SK-N-SH treated with all-trans-retinoic acid at 6 μM for 48 hours (cell line): Measurements from ENCODE around the gene ADAMTS10.

Source experiments
- ATAC-seq: fragments of 200-7000 bp; cut with Tn5 transposase; 3 replicates; pipeline ENCODE4 v1.9.1; 2020; ENCODE audit warnings: mild to moderate bottlenecking, moderate library complexity
- BACH2 ChIP-seq: fragments of 250-450 bp; sonication (Bioruptor Pico); IDR thresholded peaks from 2 replicates; pipeline ENCODE4 v1.9.0; 2021; ENCODE audit warnings: mild to moderate bottlenecking, borderline replicate concordance
- CSDC2 ChIP-seq: fragments of 250-450 bp; sonication (Bioruptor Pico); IDR thresholded peaks from 2 replicates; pipeline ENCODE4 v1.5.0; 2020; ENCODE audit warnings: mild to moderate bottlenecking, moderate library complexity
- ESRRG ChIP-seq: fragments of 250-450 bp; sonication (Bioruptor Pico); IDR thresholded peaks from 2 replicates; pipeline ENCODE4 v1.6.1; 2021; ENCODE audit warnings: mild to moderate bottlenecking
- GLIS3 ChIP-seq: fragments of 250-450 bp; sonication (Bioruptor Pico); IDR thresholded peaks from 2 replicates; pipeline ENCODE4 v1.5.0; 2020; ENCODE audit warnings: mild to moderate bottlenecking, moderate library complexity
- ISL1 ChIP-seq: fragments of 250-450 bp; sonication (Bioruptor Pico); IDR thresholded peaks from 2 replicates; pipeline ENCODE4 v2.1.2; 2022; ENCODE audit warnings: mild to moderate bottlenecking, moderate library complexity
- OSR1 ChIP-seq: fragments of 250-450 bp; sonication (Bioruptor Pico); IDR thresholded peaks from 2 replicates; pipeline ENCODE4 v1.8.0; 2022; ENCODE audit warnings: moderate library complexity, mild to moderate bottlenecking, inconsistent platforms
- PPARA ChIP-seq: fragments of 250-450 bp; sonication (Bioruptor Pico); IDR thresholded peaks from 2 replicates; pipeline ENCODE4 v1.5.0; 2020; ENCODE audit warnings: mild to moderate bottlenecking, borderline replicate concordance
- SNAI2 ChIP-seq: fragments of 250-450 bp; sonication (Bioruptor Pico); IDR thresholded peaks from 2 replicates; pipeline ENCODE4 v1.5.0; 2020; ENCODE audit warnings: mild to moderate bottlenecking, moderate library complexity
- TCF4 ChIP-seq: fragments of 250-450 bp; sonication (Bioruptor Pico); IDR thresholded peaks from 2 replicates; pipeline ENCODE4 v1.8.0; 2021; ENCODE audit warnings: mild to moderate bottlenecking, moderate library complexity, borderline replicate concordance
- TOX ChIP-seq: fragments of 250-450 bp; sonication (Bioruptor Pico); IDR thresholded peaks from 2 replicates; pipeline ENCODE4 v1.8.0; 2021; ENCODE audit warnings: mild to moderate bottlenecking, moderate library complexity, borderline replicate concordance
- ZC3H10 ChIP-seq: fragments of 250-450 bp; sonication (Bioruptor Pico); IDR thresholded peaks from 2 replicates; pipeline ENCODE4 v1.5.1; 2021; ENCODE audit warnings: mild to moderate bottlenecking, moderate library complexity
- ZFP3 ChIP-seq: fragments of 250-450 bp; sonication (Bioruptor Pico); IDR thresholded peaks from 2 replicates; pipeline ENCODE4 v1.5.0; 2020; ENCODE audit warnings: mild to moderate bottlenecking, moderate library complexity
- ZFP30 ChIP-seq: fragments of 450-650 bp; formaldehyde crosslinking; IDR thresholded peaks from 2 replicates; pipeline ENCODE4 v1.5.0; 2022; ENCODE audit warnings: mild to moderate bottlenecking, moderate library complexity
- ZNF565 ChIP-seq: fragments of 450-650 bp; formaldehyde crosslinking; conservative IDR thresholded peaks from 2 replicates; pipeline ENCODE4 v1.5.0; 2020; ENCODE audit warnings: low read depth, mild to moderate bottlenecking, moderate library complexity
- ZNF70 ChIP-seq: fragments of 450-650 bp; formaldehyde crosslinking; IDR thresholded peaks from 2 replicates; pipeline ENCODE4 v1.5.0; 2020; ENCODE audit warnings: mild to moderate bottlenecking, moderate library complexity
- ZNF8 ChIP-seq: fragments of 450-650 bp; formaldehyde crosslinking; IDR thresholded peaks from 2 replicates; pipeline ENCODE4 v1.5.0; 2020; ENCODE audit warnings: mild to moderate bottlenecking, moderate library complexity
- TF ChIP-seq, protein P1 (sequence below): fragments of 250-450 bp; sonication (Bioruptor Pico); IDR thresholded peaks from 2 replicates; pipeline ENCODE4 v1.8.0; 2021; ENCODE audit warnings: low read depth, mild to moderate bottlenecking, moderate library complexity, borderline replicate concordance
- TF ChIP-seq, protein P2 (sequence below): fragments of 250-450 bp; sonication (Bioruptor Pico); IDR thresholded peaks from 2 replicates; pipeline ENCODE4 v1.5.0; 2020; ENCODE audit warnings: mild to moderate bottlenecking, moderate library complexity
- TF ChIP-seq, protein P3 (sequence below): fragments of 250-450 bp; sonication (Bioruptor Pico); IDR thresholded peaks from 2 replicates; pipeline ENCODE4 v1.8.0; 2020; ENCODE audit warnings: mild to moderate bottlenecking, moderate library complexity, borderline replicate concordance

The ADAMTS10 gene

DNA sequence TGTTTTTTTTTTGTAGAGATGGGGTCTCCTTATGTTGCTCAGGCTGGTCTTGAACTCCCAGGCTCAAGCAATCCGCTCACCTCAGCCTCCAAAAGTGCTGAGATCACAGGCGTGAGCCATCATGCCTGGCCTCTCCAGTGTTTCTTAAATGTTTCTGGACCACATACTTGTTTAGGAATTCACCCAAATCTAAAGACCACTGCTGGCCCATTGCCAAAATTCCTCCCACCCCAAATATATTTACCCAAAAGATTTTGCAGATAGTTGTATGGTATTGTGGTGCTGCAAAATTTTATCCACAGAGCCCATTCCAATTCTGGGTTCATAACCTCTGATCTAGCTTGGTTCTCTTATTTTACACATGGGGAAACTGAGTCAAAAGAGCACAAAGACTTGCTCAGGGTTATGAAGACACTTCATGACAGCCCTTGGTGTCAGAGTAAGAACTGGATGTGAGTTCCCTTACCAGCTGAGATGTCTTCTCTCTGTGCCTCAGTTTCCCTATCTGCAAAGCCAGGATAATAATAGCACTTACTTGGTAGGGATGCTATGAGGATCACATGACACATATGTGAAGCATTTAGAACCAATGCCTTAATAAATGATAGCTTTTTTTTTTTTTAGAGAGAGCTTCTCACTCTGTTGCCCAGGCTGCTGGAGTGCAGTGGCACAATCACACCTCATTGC, 30.8 kb upstream of the ADAMTS10 start:
- ATAC-seq, result no peak
- TF ChIP-seq TOX (CRISPR knock-in tag), result no peak
- no peak for TF ChIP-seq PPARA (CRISPR knock-in tag)
- no peak for TF ChIP-seq OSR1
- TF ChIP-seq ZNF8 (CRISPR knock-in tag), result no peak
- no peak for TF ChIP-seq ZNF70 (CRISPR knock-in tag)
- no peak for TF ChIP-seq BACH2
- TF ChIP-seq ZFP30 (CRISPR knock-in tag), result no peak
- TF ChIP-seq GLIS3 (CRISPR knock-in tag), result no peak
- no peak for TF ChIP-seq ZC3H10
- TF ChIP-seq, protein P1, sequence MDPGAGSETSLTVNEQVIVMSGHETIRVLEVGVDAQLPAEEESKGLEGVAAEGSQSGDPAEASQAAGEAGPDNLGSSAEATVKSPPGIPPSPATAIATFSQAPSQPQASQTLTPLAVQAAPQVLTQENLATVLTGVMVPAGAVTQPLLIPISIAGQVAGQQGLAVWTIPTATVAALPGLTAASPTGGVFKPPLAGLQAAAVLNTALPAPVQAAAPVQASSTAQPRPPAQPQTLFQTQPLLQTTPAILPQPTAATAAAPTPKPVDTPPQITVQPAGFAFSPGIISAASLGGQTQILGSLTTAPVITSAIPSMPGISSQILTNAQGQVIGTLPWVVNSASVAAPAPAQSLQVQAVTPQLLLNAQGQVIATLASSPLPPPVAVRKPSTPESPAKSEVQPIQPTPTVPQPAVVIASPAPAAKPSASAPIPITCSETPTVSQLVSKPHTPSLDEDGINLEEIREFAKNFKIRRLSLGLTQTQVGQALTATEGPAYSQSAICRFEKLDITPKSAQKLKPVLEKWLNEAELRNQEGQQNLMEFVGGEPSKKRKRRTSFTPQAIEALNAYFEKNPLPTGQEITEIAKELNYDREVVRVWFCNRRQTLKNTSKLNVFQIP (CRISPR knock-in tag), result no peak
- no peak for TF ChIP-seq CSDC2 (CRISPR knock-in tag)
- no peak for TF ChIP-seq ZFP3
- TF ChIP-seq, protein P2, sequence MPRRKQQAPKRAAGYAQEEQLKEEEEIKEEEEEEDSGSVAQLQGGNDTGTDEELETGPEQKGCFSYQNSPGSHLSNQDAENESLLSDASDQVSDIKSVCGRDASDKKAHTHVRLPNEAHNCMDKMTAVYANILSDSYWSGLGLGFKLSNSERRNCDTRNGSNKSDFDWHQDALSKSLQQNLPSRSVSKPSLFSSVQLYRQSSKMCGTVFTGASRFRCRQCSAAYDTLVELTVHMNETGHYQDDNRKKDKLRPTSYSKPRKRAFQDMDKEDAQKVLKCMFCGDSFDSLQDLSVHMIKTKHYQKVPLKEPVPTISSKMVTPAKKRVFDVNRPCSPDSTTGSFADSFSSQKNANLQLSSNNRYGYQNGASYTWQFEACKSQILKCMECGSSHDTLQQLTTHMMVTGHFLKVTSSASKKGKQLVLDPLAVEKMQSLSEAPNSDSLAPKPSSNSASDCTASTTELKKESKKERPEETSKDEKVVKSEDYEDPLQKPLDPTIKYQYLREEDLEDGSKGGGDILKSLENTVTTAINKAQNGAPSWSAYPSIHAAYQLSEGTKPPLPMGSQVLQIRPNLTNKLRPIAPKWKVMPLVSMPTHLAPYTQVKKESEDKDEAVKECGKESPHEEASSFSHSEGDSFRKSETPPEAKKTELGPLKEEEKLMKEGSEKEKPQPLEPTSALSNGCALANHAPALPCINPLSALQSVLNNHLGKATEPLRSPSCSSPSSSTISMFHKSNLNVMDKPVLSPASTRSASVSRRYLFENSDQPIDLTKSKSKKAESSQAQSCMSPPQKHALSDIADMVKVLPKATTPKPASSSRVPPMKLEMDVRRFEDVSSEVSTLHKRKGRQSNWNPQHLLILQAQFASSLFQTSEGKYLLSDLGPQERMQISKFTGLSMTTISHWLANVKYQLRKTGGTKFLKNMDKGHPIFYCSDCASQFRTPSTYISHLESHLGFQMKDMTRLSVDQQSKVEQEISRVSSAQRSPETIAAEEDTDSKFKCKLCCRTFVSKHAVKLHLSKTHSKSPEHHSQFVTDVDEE (CRISPR knock-in tag), result no peak
- no peak for TF ChIP-seq ZNF565 (CRISPR knock-in tag)
- TF ChIP-seq, all 23 proteins: peak for 0

DNA sequence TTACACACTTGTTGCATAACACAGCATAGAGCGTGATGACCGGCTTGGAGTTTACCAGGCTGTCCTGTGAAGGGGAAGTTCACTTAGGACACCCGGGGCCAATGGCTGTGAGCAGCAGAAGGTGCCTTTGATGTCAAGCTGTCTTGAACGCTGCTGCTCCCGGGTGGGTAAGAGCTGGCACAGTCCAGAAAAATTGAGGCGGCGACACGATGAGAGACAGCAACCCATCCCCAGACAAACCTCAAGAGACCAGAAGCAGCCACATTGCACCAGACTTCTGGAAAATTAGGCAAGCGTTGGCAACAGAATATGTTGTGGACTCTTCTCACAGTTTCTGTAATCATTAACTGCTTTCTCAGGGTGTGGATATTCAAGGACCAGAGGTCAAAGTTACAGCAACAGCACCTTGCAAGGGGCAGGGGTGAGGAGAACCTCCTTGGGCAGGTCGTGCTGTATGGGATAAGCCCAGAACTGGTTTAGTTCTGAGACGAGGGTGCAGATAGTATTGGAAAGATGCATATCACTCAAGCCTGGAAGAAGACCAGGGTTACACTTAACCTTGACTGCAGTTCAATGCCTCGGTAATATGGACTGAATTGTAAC, 30.0 kb upstream of the ADAMTS10 start:
- no peak for ATAC-seq
- no peak for TF ChIP-seq SNAI2
- TF ChIP-seq ZNF565 (CRISPR knock-in tag), result no peak
- no peak for TF ChIP-seq ZNF8 (CRISPR knock-in tag)
- no peak for TF ChIP-seq CSDC2 (CRISPR knock-in tag)
- TF ChIP-seq ISL1 (CRISPR knock-in tag), result no peak

DNA sequence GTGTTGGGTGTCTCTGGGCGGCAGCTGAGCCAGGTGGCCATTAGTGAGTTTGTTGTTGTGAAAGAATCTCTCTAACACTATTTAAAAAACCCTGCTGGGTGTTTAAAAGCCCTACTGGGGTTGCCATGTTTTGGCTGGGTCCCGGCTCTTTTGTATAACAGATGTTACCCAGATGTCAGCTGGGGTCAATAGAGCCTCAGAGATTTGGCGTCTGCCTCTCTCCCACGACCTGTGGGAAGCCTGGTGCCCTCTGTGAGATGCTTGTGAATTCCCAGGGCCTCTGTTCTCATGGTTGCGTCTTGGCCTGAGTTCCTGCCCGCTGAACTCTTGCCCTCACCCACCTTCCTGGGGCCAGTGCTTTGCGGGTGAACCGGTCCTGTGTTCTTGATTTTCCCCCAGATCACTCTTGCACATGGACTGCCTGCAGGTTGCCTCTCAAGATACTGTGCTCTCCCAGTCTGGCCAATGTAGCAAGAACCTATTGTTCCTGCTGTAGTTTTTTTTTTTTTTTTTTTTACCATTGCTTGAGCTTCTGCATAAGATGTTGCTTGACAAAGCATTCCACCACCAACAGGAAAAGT, 29.4 kb upstream of the ADAMTS10 start:
- ATAC-seq, result no peak
- TF ChIP-seq TCF4, result no peak
- no peak for TF ChIP-seq OSR1
- no peak for TF ChIP-seq PPARA (CRISPR knock-in tag)
- no peak for TF ChIP-seq ZNF8 (CRISPR knock-in tag)
- no peak for TF ChIP-seq GLIS3 (CRISPR knock-in tag)
- TF ChIP-seq ZC3H10, result no peak
- TF ChIP-seq ESRRG (CRISPR knock-in tag), result no peak
- no peak for TF ChIP-seq ZFP3
- TF ChIP-seq ISL1 (CRISPR knock-in tag), result no peak
- no peak for TF ChIP-seq ZNF70 (CRISPR knock-in tag)
- TF ChIP-seq, protein P1 (CRISPR knock-in tag), result no peak
- TF ChIP-seq, protein P3, sequence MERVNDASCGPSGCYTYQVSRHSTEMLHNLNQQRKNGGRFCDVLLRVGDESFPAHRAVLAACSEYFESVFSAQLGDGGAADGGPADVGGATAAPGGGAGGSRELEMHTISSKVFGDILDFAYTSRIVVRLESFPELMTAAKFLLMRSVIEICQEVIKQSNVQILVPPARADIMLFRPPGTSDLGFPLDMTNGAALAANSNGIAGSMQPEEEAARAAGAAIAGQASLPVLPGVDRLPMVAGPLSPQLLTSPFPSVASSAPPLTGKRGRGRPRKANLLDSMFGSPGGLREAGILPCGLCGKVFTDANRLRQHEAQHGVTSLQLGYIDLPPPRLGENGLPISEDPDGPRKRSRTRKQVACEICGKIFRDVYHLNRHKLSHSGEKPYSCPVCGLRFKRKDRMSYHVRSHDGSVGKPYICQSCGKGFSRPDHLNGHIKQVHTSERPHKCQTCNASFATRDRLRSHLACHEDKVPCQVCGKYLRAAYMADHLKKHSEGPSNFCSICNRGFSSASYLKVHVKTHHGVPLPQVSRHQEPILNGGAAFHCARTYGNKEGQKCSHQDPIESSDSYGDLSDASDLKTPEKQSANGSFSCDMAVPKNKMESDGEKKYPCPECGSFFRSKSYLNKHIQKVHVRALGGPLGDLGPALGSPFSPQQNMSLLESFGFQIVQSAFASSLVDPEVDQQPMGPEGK, result no peak
- no peak for TF ChIP-seq SNAI2
- no peak for TF ChIP-seq ZNF565 (CRISPR knock-in tag)
- TF ChIP-seq CSDC2 (CRISPR knock-in tag), result no peak
